Airway epithelial cell (primary cell): ENCODE data around the gene PRSS48. TPM values are rescaled to one million over a fixed set of nuclear protein-coding genes. Genes with fewer than 3 reads are reported as not detected.

ENCODE experiments used
- total RNA-seq: library from RNA; depleted of rRNA; stranded (reverse); fragments of >200 nt; gene quantifications from 2 replicates; pipeline ENCODE4 v1.2.3, GENCODE V29; 2015

PRSS48 gene, protein sequence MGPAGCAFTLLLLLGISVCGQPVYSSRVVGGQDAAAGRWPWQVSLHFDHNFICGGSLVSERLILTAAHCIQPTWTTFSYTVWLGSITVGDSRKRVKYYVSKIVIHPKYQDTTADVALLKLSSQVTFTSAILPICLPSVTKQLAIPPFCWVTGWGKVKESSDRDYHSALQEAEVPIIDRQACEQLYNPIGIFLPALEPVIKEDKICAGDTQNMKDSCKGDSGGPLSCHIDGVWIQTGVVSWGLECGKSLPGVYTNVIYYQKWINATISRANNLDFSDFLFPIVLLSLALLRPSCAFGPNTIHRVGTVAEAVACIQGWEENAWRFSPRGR
- total RNA-seq = not detected in 2 replicates

DNA sequence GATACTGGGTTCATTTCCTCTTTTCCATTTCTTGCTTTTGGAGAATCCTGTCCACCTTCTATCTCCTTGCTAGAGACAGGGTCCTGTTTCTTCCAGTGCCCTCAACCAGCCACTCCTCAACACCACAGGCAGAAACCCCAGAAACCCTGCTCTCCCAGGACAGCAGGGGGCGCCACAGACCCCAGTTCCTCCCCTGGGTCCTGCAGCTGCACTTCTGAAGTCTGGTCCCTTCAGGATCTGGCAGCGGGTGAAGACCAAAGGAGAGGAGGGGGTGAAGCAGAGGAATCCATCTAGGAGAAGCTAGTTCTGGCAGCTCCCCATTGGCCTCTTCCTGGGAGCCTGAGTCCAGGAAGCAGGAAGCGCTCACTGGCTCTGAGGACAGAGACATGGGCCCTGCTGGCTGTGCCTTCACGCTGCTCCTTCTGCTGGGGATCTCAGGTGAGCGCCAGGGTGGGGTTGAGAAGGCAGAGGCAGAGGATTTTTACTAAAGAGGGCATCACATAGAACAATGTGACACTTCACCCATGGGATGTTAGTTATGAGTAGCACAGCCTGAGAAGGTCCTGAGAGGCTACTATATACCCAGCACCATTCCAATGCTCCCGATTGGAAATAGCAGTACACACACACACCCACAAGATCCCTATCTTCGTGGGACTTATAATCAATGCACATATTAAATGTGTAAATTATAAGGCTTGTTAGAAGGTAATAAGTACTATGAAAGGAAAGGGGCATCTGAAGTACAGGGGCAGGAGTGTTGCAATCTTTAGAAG, at the start of gene PRSS48:
Gene PRSS48 (plus strand): TSS at position 375 of the 776 bp plus-strand sequence. CDS start 12 bp downstream, at position 387.

DNA sequence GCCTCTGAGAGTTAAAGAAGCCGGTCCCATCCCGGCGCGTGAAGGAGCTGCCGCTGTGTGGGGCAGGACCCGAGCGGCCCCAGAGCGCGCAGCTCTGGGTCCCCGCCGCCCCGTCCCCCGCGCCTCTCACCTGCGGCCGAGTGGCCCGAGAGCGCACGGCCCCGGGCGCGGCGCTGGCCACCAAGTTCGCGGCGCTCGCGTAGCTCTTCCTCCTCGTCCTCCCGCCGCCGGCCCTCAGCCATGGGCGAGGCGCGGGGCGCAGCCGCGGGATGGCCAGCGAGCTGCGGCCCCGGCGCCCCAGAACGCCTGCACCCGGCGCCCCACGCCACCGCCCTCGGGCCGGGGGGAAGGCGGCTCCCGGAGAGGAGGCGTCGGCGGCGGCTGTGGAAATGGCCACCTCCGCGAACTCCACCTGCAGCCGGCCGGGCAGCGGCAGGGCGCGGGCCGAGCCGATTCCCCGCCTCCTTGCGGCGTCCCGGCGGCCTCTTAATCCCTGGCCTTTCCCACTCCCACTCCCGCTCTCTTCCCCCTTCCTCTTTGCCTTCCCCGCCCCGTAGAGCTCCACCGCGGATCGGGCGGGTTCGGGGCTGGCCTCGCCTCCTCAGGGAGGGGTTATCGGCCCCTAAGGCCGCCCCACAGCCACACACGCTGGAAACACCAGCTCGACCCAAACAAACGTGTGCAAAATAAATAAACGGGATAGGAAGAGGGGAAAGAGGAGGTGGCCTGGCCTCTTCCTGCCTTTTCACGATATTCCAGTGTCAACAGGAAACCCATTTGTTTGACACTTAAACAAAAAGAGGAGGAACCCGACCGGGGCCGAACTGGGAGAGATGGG, 48.4 kb downstream of the PRSS48 start, which contains the start of gene SH3D19:
Gene SH3D19 (minus strand): TSS at position 495 of the 838 bp plus-strand sequence. CDS start 253 bp downstream, at position 242.

Other genes with a start within 250 kb of the PRSS48 start
- 2,733 and 2,852 TPM in 2 replicates for gene RPS3A, start 177.5 kb upstream of the PRSS48 start, total RNA-seq
- 29.1 and 39.3 TPM in 2 replicates for gene SH3D19, start 48.4 kb downstream of the PRSS48 start, total RNA-seq
- gene FHIP1A, start 132.0 kb downstream of the PRSS48 start, total RNA-seq = 13.1 and 18.4 TPM in 2 replicates